HCEC 1CT (cell line): Measurements from ENCODE around the gene TTYH1.
"Not testable (repeated sequence)": the region's sequence is repeated elsewhere in the genome, so short reads cannot be mapped to it uniquely, and the experiment has no call there.

ENCODE experiments used
- DNase-seq: peaks from one replicate; pipeline ENCODE4 v3.0.0-alpha.2; 2017

TTYH1 gene

GRCh38 chr19:54446349-54446748, 31.1 kb downstream of the TTYH1 start:
- DNase-seq: not testable (repeated sequence)

GRCh38 chr19:54448040-54448773, 32.9 kb downstream of the TTYH1 start:
- DNase-seq: peak; percentile 60

DNA sequence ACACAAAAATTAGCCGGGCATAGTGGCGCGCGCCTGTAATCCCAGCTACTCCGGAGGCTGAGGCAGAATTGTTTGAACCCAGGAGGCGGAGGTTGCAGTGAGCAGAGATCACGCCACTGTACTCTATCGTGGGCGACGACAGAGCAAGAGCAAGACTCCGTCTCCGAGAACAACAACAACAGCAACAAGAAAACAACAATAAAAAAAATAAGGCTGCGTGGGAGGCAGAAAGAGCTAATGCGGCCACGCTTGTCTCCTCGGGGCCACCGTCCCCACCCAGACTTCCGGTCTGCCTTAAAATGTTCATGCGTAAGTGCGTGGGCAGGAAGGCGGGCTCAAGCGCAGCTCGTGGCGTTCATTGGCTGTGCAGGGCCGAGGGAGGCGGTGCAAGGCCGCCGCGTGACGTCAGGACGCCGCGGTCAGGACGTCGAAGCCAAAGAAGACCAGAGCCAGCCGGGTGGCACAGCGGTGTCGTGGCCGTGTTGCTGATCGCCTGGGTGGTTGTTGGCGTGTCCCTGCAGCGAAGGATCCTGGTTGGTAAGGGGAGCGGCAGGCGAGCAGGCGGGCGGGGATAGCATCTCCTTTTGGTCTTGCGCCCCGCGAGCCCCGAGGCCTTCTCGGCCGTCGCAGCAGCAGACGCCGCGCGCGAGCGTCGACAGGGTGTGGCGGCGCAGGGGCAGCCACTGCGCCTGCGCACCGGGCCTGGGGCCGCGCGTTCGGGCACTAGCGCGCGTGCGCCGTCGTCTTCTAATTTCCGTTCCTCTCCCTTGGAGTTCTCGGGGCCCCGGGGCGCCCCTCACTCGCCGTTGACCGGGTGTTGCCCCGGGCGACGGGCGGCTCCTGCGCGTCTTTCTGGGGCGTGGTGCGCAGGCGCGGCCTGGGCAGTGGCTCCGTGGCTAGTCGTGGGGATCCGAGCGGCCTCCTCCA, 33.8 kb downstream of the TTYH1 start, which contains the start of gene LENG8:
LENG8 (plus strand) TSS at position 426 of the 927 bp plus-strand sequence. CDS start 2,146 bp downstream, outside the sequence.
- DNase-seq: peak; percentile 98

DNA sequence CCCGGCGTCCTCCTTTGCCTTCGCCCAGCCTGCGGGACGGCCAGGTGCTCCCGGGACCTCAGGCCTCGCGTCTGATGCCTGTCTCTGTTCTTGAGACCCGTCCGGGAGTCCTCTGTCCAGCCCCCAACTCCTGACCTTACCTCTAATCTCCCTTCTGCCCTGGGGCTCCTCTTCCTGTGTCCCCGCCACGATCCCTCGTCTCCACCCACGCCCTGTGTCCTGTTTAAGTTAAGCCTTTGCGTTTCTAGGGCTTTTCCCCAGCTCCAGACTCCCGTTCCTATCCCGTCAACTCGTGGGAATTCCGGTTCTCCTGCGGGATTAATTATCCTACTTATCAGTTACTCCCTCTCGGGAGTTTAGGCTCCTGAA, 34.4 kb downstream of the TTYH1 start:
- DNase-seq: no peak

DNA sequence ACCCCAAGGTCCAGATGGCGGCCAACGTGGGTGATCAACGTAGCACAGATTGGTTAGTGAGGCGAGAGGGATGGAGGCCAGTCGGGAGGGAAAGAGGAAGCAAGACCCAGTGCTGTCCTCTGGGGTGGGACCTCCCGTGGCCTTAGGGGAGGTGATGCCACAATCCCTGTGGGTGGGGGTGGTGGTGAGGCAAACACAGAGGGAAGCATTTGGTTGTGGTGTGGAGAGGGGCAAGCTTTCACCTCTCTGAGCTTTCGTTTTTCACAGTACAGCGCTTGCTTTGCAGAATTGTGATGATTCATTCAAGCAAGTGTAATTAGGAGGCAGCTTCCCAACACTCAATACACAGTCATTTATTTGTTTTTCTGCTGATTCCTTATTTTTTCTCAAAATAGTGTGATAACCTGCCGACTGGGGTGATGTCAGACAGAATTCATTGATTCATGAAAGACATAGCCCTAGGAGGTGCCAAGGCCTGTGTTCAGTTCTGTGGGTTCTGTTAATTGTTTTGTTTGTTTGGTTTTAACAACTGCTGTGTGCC, 36.1 kb downstream of the TTYH1 start:
- no peak for DNase-seq

DNA sequence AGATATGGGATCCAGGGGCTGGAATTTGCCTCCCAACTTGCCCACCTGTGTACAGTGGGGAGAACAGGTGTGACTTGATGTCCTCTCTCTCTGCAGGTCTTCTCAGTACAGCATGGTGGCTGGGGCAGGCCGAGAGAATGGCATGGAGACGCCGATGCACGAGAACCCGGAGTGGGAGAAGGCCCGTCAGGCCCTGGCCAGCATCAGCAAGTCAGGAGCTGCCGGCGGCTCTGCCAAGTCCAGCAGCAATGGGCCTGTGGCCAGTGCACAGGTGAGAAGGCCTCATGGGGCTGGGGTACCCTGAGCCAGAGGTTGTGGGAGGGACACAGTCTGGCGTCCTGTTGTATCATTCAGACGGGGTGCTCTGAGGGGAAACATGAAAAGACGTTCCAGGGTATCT, 36.7 kb downstream of the TTYH1 start:
- no peak for DNase-seq

DNA sequence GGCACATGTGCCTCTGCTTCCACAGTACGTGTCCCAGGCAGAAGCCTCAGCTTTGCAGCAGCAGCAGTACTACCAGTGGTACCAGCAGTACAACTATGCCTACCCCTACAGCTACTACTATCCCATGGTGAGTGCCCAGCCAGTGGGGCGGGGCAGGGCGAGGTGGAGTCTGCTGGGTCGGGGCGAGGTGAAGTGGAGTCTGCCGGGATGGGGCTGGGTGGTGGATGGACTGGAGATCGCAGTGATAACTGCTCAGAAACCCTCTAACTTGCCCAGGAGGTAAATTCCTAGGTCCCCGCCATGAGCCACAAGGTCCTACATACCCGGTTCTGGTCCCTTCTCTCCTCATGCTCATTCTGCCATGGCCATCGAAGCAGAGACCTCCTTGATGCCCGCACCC, 37.4 kb downstream of the TTYH1 start:
- DNase-seq: no peak

- DNase-seq: no peak
Measured at GRCh38 chr19:54453921-54454780, 38.9 kb downstream of the TTYH1 start.

GRCh38 chr19:54454781-54455675, 39.8 kb downstream of the TTYH1 start:
- no peak for DNase-seq

GRCh38 chr19:54455786-54456422, 40.6 kb downstream of the TTYH1 start:
- DNase-seq: no peak

DNA sequence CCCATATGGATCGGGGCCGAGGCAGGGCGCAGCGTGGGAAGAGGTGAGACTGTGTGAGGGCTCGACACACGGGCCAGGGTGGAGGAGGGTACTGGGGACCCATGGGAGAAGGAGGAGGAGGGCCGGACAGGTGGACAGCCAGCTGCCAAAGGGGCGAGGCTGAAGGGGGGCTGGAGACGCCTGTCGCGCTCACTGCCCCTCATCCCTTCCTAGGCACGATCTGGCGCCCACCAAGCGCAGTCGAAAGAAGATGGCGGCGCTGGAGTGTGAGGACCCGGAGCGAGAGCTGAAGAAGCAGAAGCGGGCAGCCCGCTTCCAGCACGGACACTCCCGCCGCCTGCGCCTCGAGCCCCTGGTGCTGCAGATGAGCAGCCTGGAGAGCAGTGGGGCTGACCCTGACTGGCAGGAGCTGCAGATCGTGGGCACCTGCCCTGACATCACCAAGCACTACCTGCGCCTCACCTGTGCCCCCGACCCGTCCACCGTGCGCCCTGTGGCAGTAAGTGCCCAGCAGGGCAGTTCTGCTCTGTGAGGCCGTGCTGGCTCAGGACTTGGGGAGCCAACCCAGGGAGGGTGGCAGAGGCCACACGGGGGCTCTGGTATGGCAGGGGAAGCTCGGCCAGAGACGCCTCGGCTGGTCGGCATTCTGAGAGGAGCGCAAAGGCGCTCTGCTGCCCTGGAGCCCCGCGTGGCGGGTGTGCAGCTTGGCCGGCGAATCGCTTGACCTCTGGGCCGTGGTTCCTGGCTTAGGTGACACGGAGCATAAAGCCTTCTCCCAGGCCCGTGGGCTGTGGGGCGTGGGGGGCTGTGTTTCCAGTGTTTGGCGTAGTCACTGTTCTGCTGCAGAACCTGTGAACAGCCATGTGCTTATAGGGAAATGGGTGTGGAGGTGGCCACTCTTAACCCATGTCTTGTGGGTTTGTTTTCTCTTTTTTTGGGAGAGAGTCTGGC, 41.4 kb downstream of the TTYH1 start:
- DNase-seq: no peak

- no peak for DNase-seq
Measured at GRCh38 chr19:54457773-54458647, 42.7 kb downstream of the TTYH1 start.

GRCh38 chr19:54458648-54459281, 43.5 kb downstream of the TTYH1 start:
- no peak for DNase-seq

GRCh38 chr19:54459282-54460229, 44.3 kb downstream of the TTYH1 start:
- DNase-seq: no peak

DNA sequence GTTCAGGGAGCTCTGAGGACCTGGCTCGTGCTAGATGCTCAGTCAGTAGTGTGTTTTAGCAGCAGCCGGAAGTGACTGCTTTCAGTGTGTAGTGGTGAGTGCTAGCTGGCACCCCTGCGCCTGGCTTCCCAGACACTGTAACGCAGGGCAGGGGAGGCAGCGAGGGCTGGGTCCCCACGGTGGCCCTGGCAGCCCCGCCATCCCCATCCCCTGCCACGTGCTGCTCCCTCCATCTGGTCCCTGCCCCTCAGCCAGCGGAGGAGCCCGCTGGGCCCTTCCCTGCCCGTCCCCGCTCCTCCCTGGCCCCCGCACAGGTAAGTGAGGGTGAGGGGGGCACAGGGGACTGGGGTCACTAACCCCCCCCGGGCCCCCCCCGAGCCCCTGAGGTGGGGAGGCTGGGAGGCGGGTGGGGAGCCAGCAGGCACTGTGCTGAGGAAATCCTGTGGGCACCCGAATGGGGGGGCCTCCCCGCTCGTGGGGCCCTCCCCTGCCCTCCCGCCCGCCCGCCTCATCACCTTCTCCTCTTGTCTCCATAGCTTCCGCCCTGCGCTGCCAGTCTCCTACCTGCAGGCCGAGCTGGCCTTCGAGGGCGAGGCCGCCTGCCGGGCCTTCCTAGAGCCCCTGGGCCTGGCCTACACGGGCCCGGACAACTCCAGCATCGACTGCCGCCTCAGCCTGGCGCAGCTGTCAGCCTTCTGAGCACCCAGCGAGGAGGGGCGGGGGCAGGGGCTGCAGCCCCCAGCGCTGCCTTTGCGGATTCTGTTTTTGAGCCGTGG, 45.2 kb downstream of the TTYH1 start:
- DNase-seq: no peak

DNA sequence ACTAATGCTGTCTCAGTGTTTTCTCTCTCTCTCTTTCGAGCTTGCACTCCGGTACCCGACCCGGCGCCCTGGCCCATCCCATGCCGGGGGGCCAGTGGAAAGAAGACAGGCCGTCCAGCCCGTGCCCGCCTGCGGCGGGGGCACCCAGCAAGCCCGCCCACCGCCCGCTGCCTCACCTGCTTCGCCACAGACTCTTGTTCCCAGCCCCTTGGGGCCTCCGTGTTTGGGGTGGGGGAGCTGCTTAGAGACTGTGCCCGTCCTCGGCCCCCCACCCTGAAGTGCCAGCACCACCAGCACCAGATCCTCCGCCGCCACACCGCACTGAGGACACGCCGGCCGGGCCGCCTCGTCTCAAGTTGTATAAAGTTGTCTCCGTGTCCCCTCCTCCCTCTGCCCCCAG, 45.9 kb downstream of the TTYH1 start:
- no peak for DNase-seq
